ENCODE measurements around the gene MAJIN.

The MAJIN gene

GRCh38 chr11:64910451-64911093, 61.3 kb downstream of the MAJIN start:
- no peak for DNase-seq

GRCh38 chr11:64909653-64910343, 62.1 kb downstream of the MAJIN start:
- DNase-seq = no peak

DNA sequence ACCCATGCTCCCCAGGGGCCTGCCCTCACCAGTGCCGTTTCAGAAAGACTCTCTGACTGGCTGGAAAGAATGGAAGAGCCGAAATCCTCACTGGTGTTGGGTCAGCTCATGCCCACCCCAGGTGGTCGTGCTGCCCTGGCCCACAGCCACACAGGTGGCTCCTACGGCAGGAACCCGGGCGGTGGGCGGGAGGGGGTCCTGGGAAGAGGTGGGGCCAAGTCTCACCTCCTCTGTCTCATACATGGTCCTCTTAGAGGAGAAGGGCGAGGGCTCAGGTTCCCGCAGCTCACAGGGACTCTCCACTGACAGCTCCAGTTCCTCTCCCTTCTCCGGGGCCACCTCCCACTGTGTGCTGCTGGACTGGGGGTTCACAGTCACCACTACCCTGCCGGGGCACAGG, 63.1 kb downstream of the MAJIN start:
- DNase-seq = no peak

DNA sequence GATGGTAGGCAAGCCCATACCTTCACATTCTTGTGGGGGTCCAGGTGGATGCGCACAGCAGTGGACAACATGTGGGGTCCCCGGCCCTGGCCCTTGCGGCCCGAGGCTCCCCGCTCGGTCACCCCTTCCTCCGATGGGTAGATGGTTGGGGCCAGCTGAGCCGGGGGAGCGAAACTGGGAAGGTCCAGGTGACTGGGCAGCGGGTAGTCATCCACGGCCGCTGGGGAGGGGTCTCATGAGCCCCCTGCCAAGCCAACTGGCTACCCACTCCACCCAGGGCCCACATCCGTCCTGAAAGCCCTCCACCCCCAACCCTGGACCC, 65.6 kb downstream of the MAJIN start:
- DNase-seq = no peak

GRCh38 chr11:64905516-64906313, 66.2 kb downstream of the MAJIN start:
- no peak for DNase-seq

DNA sequence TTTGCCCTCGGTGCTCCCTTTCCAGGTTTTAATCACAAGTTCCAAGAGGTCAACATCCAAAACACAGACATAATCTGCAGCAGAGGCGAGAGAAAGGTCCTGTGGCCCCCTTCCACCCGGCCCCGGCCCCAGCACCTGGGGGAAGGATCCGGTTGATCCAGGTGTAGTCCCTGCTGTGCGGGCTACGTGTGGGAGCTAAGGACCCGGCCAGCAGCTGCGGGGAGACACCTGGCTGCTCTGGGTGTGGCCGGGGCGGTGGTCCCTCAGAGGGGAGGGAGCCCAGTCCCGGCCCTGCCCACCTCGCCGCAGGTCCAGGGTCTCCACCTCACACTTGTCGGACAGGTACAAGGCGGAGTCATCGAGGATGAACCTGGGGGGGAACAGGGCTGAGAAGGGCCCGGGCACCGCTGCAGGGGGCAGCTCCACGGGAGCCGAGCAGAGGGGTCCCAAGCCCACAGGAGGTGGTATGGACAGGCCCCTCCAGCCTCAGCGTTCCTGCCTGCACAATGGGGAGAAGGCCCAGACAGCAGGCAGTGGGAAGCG, 68.5 kb downstream of the MAJIN start:
- no peak for DNase-seq

DNA sequence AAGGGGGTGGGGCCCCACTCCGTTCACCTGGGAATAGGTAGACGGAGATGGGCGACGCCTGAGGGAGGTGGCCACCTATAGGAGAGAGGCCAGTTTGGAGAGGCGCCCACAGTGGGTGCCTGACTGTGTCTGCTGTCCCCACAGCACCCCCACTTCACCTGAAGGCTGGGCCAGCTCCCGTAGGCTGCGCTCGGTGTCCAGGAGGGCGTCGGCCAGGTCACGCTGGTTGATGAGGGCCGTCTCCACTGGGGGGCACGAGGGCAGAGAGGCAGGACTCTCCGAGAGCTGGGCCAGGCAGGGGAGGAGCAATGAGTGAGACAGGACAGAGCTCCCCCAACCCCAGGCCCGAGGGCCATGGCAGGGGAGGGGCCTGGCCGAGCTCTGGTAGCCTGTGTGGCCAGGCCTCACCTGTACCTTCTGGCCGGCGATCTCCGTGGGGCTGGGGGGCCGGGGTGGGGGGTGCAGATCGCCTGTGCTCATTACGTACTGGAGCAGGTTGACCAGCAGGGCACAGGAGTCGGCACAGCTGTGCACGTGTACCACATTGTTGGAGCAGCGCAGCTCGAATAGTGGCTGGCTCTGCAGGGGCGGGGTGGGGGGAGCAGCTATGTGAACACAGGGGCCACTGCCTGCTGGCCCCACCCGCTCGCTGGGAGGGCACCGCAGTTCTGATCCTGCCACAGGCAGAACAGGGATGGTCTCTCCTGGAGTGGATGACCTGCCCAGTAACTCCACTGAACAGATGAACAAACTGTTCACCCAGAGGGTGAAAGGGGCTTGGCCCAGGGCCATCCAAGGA, 69.6 kb downstream of the MAJIN start:
- DNase-seq = no peak

- no peak for DNase-seq
Observed at GRCh38 chr11:64900774-64901173, 71.1 kb downstream of the MAJIN start.

DNA sequence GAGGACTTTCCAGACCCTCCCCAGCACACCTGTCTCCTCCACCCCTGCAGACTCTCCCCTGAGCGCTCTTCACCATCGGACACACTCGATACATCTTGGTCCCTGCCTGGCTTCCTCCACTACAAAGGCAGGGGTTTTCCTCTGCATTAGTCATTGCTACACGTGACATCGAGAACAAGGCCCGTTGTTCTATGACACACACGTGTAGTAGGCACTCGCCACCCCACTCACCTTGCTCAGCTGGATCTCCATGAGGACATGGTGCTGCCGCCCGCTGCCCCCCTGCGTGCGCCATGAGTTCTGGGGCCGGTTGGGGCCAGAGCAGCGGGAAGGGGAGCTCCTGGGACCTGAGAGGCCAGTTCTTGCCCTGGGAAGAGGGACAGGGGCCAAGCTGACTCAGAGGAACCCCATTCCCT, 71.6 kb downstream of the MAJIN start:
- peak; percentile 77 for DNase-seq

GRCh38 chr11:64898541-64898940, 73.4 kb downstream of the MAJIN start:
- DNase-seq = no peak

GRCh38 chr11:64898076-64898445, 73.8 kb downstream of the MAJIN start:
- DNase-seq = no peak

GRCh38 chr11:64897381-64898075, 74.4 kb downstream of the MAJIN start:
- no peak for DNase-seq

DNA sequence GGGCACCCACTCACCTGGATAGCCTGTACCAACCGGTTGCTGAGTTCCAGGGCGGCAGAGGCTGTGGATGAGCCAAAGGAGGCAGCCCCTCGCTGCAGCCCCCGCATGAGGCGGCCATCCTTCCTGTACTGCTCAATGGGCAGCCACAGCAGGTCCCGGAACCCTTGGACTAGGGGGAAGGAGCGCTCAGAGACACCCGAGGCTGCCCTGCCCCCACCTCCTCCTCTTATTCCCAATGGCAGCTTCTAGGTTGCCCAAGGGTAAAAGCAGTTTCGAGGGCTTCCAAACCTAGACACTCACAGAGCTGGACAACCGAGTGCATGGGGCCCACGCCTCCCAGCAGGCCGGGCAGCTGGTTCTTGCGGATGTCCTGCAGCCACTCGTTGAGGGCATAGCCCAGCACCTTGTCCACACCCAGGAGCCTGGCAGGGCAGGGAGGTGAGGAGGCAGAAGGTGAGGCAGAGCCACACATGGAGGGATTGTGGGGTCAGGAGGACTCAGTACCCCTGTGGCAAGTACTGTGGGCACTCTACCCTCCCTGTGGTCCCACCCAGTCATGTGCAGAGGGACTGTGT, 75.4 kb downstream of the MAJIN start:
- no peak for DNase-seq

- DNase-seq = no peak
Observed at GRCh38 chr11:64894812-64895452, 77.0 kb downstream of the MAJIN start.

DNA sequence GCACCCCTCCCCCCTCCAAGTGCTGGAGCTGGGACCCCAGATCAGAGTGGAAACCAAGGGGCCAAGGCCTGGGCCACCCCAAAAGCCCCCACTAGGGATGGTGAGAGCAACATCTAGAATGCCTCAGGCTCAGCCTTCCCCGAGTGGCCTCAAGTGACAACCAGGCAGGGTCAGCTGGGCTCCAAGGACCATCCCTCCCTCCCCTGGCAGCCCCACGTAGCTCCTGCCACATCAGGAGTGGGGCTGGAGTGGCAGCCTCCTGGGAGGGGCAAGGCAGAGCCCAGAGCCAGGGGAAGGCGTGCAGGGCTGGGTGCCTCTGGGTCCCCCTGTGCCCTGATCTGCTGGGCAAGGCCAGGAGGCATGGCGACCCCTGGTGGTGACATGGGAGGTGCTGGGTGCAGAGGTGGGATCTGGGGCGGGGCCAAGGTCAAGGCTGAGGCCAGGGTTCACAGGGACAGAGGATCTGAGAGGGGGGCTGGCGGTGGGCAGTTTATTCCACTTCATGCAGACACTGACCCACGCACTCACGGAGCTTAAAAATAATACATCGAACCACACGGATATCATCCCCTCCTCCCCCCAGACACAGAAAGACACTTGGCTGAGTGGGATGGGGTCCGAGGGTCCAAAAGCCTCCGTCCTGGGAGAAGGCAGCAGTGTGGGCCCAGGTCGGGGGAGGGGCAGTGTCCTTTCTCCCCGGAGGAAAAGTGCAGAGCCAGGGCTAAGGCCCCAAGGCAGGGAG, 77.7 kb downstream of the MAJIN start:
- peak; percentile 92 for DNase-seq

DNA sequence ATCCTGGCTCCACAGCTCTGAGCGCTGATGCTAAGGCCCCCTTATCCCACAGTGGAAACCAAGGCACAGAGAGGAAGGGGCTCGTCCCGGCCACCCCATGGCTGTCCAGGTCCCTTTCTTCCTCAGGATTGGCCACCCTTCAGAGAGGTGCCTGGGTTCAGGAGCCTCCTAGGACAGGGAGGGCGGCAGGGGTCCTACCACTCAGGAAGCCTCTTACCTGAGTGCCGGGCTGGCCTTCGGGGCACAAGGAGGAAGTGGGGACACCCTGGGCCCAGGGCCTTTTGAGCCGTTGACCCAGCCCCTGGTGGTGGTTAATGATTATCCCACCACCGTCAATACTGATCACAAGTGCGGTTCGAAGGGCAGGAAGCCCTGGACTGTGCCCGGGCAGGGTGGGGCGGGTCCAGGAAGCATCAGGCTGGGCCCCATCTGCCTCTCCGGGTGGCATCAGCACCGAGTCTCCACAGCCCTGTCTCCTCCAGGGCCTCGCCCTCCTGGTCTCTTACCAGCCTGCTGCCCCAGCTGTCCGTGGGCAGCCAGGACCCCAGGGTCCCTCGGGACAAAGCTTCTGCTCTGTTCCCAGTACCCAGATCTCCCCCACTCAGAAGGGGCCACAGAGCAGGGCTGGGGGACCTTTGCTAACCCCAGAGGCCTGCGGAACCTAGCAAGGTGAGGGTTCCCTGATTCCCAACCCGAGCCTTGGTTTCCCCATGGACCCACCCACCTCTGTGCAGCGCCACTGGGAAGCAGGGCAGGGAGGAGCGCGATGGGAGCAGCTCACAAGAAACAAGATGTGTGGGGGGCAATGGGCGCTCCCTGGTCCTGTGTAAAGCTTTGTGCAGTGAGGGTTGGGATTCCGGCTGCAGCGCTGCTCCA, 78.5 kb downstream of the MAJIN start:
- no peak for DNase-seq

GRCh38 chr11:64892838-64893193, 79.1 kb downstream of the MAJIN start:
- no peak for DNase-seq

DNA sequence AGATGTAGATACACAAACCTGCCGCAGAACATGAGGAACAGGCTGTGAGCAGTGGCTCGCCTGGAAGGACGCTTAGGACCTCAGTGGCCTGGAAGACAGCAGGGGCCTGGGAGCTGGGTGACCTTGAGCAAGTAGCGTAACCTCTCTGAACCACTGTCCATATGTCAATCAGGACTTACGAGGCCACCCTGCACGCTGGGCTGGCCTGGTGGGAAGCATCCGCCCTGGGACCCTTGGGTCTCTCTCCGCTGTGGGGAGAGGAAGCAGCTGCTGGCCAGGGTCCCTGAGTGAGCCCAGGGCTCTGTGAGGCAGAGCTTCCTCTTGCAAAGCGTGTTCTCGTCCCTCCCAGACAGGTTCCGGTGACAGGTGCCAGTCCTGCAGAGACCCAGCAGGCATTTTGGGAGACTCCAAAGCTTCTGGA, 79.5 kb downstream of the MAJIN start:
- no peak for DNase-seq

GRCh38 chr11:64891880-64892279, 80.0 kb downstream of the MAJIN start:
- DNase-seq = no peak
